ENCODE measurements around the gene MAP2K7. TPM values are rescaled to one million over a fixed set of nuclear protein-coding genes. Genes with fewer than 3 reads are reported as not detected.

Gene MAP2K7
- total and polyA plus RNA-seq, 2 of the 4 experiments (the other 2 are of a cell fraction), result 4.1 to 15.6 TPM

DNA sequence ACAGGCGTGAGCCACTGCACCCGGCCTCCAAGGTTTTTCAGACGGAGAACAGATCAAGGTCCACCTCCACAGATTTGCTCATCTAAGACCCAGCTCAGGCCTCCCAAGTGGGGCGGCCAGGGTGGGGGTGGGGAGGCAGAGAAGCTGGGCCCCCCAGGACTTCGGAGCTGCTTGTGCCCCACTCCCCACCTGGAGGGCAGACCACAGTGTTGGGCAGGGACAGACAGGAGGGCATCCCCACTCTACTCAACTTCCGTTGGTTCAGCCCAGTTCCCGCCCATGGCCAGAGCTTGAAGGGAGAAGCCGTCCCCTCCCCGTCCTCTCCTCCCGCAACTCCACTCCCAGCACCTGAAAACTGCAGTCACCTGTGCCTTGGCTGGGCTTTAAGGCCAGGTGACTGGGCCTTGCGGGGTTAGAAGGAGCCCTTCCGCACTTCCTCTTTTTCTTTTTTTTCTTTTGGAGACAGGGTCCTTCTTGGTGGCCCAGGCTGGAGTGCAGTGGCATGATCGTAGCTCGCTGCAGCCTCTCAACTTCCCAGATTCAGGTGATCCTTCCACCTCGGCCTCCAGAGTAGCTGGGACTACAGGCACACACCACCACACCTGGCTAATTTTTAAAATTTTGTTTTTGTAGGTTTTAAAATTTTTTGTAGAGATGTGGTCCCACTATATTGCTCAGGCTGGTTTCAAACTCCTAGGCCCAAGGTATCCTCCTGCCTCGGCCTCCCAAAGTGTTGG is 16.1 kb upstream of the MAP2K7 start:
- H2BK5ac ChIP-seq (ENCODE audit: low read depth, low read length, poor library complexity, severe bottlenecking), result no peak overlapping the region
- H4K8ac ChIP-seq (ENCODE audit: low read depth in 2 of 2, low read length in 2 of 2), result peak overlapping the region; percentile 71 to 81; a peak in 1 of 4 replicates
- H2AK9ac ChIP-seq (replicated peaks; ENCODE audit: low read depth, low read length, poor library complexity), result no peak overlapping the region
- no peak for TF ChIP-seq MAFK (IDR thresholded peaks at IDR 0.05; ENCODE audit: low read depth, low read length)
- TF ChIP-seq, protein P1, sequence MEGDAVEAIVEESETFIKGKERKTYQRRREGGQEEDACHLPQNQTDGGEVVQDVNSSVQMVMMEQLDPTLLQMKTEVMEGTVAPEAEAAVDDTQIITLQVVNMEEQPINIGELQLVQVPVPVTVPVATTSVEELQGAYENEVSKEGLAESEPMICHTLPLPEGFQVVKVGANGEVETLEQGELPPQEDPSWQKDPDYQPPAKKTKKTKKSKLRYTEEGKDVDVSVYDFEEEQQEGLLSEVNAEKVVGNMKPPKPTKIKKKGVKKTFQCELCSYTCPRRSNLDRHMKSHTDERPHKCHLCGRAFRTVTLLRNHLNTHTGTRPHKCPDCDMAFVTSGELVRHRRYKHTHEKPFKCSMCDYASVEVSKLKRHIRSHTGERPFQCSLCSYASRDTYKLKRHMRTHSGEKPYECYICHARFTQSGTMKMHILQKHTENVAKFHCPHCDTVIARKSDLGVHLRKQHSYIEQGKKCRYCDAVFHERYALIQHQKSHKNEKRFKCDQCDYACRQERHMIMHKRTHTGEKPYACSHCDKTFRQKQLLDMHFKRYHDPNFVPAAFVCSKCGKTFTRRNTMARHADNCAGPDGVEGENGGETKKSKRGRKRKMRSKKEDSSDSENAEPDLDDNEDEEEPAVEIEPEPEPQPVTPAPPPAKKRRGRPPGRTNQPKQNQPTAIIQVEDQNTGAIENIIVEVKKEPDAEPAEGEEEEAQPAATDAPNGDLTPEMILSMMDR (conservative IDR thresholded peaks at IDR 0.05; ENCODE audit: low read depth, low read length), result no peak
- TF ChIP-seq POLR2A (IDR thresholded peaks at IDR 0.05; ENCODE audit: low read depth, low read length), result no peak
- TF ChIP-seq, protein P2, sequence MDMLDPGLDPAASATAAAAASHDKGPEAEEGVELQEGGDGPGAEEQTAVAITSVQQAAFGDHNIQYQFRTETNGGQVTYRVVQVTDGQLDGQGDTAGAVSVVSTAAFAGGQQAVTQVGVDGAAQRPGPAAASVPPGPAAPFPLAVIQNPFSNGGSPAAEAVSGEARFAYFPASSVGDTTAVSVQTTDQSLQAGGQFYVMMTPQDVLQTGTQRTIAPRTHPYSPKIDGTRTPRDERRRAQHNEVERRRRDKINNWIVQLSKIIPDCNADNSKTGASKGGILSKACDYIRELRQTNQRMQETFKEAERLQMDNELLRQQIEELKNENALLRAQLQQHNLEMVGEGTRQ (IDR thresholded peaks at IDR 0.05; ENCODE audit: low read depth, low read length), result no peak
- no peak for TF ChIP-seq CHD1 (IDR thresholded peaks at IDR 0.05; ENCODE audit: low read depth, low read length)
- no peak for TF ChIP-seq MAZ (IDR thresholded peaks at IDR 0.05; ENCODE audit: borderline replicate concordance, low read depth, low read length)
- no peak for TF ChIP-seq RCOR1 (IDR thresholded peaks at IDR 0.05; ENCODE audit: insufficient replicate concordance, low read length)
- TF ChIP-seq BHLHE40 (IDR thresholded peaks at IDR 0.05; ENCODE audit: low read depth, low read length), result no peak
- no peak for TF ChIP-seq FOS (IDR thresholded peaks at IDR 0.05; ENCODE audit: low read depth, low read length)
- TF ChIP-seq, protein P3, sequence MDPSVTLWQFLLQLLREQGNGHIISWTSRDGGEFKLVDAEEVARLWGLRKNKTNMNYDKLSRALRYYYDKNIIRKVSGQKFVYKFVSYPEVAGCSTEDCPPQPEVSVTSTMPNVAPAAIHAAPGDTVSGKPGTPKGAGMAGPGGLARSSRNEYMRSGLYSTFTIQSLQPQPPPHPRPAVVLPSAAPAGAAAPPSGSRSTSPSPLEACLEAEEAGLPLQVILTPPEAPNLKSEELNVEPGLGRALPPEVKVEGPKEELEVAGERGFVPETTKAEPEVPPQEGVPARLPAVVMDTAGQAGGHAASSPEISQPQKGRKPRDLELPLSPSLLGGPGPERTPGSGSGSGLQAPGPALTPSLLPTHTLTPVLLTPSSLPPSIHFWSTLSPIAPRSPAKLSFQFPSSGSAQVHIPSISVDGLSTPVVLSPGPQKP (IDR thresholded peaks at IDR 0.05; ENCODE audit: borderline replicate concordance, low read depth, low read length), result no peak
- no peak for TF ChIP-seq NFE2L2 (IDR thresholded peaks at IDR 0.05; ENCODE audit: low read depth, low read length)
- TF ChIP-seq RFX5 (IDR thresholded peaks at IDR 0.05; ENCODE audit: low read depth, low read length), result no peak
- no peak for TF ChIP-seq SMC3 (IDR thresholded peaks at IDR 0.05; ENCODE audit: low read depth, low read length)
- no peak for TF ChIP-seq RAD21 (IDR thresholded peaks at IDR 0.05; ENCODE audit: low read length)
- no peak for TF ChIP-seq CEBPB (IDR thresholded peaks at IDR 0.05; ENCODE audit: low read depth, low read length)
- POLR2A ChIA-PET (ENCODE audit: unreplicated experiment), result no interaction called here
- H3K23ac ChIP-seq (ENCODE audit: low read depth, low read length), result no peak overlapping the region
- intact Hi-C loops (cut with micrococcal nuclease) (no loop called here), in situ Hi-C loops (cut with MboI; ENCODE audit: low sequenced_read_pairs) (no loop called here), dilution Hi-C loops (cut with HindIII; ENCODE audit: low sequenced_read_pairs, unreplicated experiment) (no loop called here)
- CTCF ChIA-PET, result interaction anchor here (0.6 to 0.9 kb wide), 2 partner anchors 16 to 112 kb away, joined by 3 read pairs; partner anchors contain the start of gene MAP2K7
- H3K14ac ChIP-seq (replicated peaks; ENCODE audit: low read depth, low read length), result no peak overlapping the region
- H3K4me1 ChIP-seq (ENCODE audit: control insufficient read depth, insufficient read depth, low read length), result peaks cover 3% of the 10 kb centered on the region; the same call in 1 of the 2 replicates
- 0 out of 2 replicates have a peak, but pooled peaks cover 2% of the 10 kb centered on the region for H3K9me1 ChIP-seq (ENCODE audit: insufficient read depth, low read length)
- ATAC-seq (ENCODE audit: low read depth) (no peak), DNase-seq (no peak)
- H2BK120ac ChIP-seq (ENCODE audit: low read depth, low read length), result no peak overlapping the region
- no peak overlapping the region for H2AK5ac ChIP-seq (ENCODE audit: low read depth, low read length)
- no peaks in the 10 kb centered on the region for H4K20me1 ChIP-seq (ENCODE audit: insufficient read depth, low read length)
- peak overlapping the region; percentile 91 for H2AFZ ChIP-seq (replicated peaks; ENCODE audit: low read length, poor library complexity)
- no TSS peak for BruUV-seq (replicated peaks)
- 76% methylated on average over 6 of the region's 16 CpGs; no CpG with 5 or more reads in 1 of the 2 experiments for WGBS, 2 experiments (ENCODE audit: extremely low coverage in 2 of 2, insufficient read length in 1 of 2)
- H3K18ac ChIP-seq (ENCODE audit: low read depth, low read length), result no peak overlapping the region
- no peak overlapping the region for H3K4me2 ChIP-seq (ENCODE audit: low read depth, low read length)
- no peak overlapping the region for H3K9ac ChIP-seq (ENCODE audit: low read depth, low read length)
- H2BK15ac ChIP-seq (ENCODE audit: low read depth, low read length), result no peak overlapping the region
- H3K27me3 ChIP-seq (ENCODE audit: control insufficient read depth, insufficient read depth, low read length), result no peaks in the 10 kb centered on the region
- no peaks in the 10 kb centered on the region for H3K9me3 ChIP-seq (ENCODE audit: control insufficient read depth, insufficient read depth, low read length)
- no peak overlapping the region for H3K27ac ChIP-seq (ENCODE audit: insufficient read depth, low read length)
- H3K56ac ChIP-seq (ENCODE audit: extremely low read depth, insufficient read depth, low read length), result no peak overlapping the region
- no peak overlapping the region for H3K4ac ChIP-seq (ENCODE audit: low read depth, low read length)
- peak overlapping the region; percentile 79; the same call in 1 of the 2 replicates for H3K4me3 ChIP-seq (ENCODE audit: insufficient read depth, low read depth, low read length)
- no peak overlapping the region for H4K5ac ChIP-seq (ENCODE audit: low read depth, low read length)
- H4K91ac ChIP-seq (ENCODE audit: insufficient read depth, low read depth, low read length), result no peak overlapping the region
- H3K36me3 ChIP-seq (ENCODE audit: control insufficient read depth, insufficient read depth, low read length), result no peaks in the 10 kb centered on the region
- no peak overlapping the region for H2BK20ac ChIP-seq (ENCODE audit: low read depth, low read length)
- H3K79me1 ChIP-seq (ENCODE audit: low read depth in 1 of 2, low read length in 2 of 2), result peaks cover 6 to 23% of the 10 kb centered on the region in 2 experiments
